GM12875 (cell line): ENCODE results near the gene ABI2.
"Not testable (repeated sequence)": the region's sequence is repeated elsewhere in the genome, so short reads cannot be mapped to it uniquely, and the experiment has no call there.

ENCODE experiments used
- H3K4me3 ChIP-seq: one replicate; pipeline ENCODE4 v1.5.1; 2011; ENCODE audit warnings: low read depth, low read length, control low read depth
- TF ChIP-seq, protein P1 (sequence below): IDR thresholded peaks from 2 replicates; pipeline ENCODE4 v1.5.1; 2011; ENCODE audit warnings: low read depth, mild to moderate bottlenecking, control low read depth, inconsistent platforms, low read length, moderate library complexity, borderline replicate concordance; ENCODE audit not compliant: insufficient read depth

ABI2 gene

DNA sequence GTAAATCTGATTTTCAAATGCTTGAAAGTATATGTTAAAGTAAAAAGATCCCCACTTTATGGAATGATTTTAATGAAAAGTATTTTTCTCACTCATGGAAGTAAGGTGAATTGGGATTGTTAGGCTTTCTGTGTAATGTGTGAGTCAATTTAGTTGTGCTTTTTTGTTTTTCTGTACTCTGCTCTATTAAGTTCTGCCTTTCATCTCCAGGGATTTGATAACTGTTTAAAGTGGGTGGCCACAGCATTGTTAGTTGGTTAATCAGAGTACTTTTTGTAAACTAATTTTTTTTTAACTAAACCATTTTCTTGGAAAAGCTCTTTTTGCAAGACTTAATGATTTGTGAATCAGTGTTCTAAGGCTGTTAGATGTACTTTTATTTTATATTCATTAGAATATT is 76.8 kb downstream of the ABI2 start:
- H3K4me3 ChIP-seq = no peak overlapping the region
- TF ChIP-seq, protein P1, sequence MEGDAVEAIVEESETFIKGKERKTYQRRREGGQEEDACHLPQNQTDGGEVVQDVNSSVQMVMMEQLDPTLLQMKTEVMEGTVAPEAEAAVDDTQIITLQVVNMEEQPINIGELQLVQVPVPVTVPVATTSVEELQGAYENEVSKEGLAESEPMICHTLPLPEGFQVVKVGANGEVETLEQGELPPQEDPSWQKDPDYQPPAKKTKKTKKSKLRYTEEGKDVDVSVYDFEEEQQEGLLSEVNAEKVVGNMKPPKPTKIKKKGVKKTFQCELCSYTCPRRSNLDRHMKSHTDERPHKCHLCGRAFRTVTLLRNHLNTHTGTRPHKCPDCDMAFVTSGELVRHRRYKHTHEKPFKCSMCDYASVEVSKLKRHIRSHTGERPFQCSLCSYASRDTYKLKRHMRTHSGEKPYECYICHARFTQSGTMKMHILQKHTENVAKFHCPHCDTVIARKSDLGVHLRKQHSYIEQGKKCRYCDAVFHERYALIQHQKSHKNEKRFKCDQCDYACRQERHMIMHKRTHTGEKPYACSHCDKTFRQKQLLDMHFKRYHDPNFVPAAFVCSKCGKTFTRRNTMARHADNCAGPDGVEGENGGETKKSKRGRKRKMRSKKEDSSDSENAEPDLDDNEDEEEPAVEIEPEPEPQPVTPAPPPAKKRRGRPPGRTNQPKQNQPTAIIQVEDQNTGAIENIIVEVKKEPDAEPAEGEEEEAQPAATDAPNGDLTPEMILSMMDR = no peak

- TF ChIP-seq, protein P1 = no peak
- H3K4me3 ChIP-seq = no peak overlapping the region
These were observed 79.3 kb downstream of the ABI2 start for GRCh38 chr2:203407496-203407895.

DNA sequence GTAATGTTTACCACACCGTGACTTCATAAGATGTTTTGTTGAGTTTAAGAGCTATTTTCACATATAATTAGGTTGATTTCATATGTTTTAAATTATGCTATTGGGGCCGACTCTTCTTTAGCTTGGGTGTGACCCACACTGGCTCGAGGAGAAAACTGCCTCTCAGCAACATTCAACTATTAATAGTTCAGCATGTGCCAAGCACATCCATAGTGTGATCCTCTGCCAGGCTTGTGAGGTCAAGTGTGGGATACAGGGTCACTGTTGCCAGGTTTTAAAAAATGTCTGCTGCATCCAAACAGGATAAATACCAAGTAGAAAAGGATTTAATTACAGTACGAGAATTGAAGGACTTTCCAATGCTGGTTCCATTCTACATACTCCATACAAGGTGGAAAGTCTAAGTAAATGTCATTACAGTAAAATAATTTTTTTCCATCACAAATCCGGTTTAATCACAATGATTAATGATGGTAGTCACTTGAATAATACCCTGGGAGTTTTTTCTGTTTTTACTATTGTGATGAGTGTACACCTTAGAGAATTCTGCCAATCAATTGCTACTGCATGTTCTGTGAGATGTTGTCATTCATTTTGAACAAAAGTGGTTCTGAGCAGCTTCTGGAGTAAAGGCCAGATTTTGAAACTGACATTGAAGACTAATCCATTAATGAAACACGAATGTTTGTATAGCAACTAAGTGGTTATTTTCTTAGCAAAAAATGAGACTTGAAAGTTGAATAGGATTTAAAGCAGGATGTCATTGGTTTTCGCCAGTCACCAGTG is 84.5 kb downstream of the ABI2 start:
- H3K4me3 ChIP-seq = no peak overlapping the region
- TF ChIP-seq, protein P1 = no peak

DNA sequence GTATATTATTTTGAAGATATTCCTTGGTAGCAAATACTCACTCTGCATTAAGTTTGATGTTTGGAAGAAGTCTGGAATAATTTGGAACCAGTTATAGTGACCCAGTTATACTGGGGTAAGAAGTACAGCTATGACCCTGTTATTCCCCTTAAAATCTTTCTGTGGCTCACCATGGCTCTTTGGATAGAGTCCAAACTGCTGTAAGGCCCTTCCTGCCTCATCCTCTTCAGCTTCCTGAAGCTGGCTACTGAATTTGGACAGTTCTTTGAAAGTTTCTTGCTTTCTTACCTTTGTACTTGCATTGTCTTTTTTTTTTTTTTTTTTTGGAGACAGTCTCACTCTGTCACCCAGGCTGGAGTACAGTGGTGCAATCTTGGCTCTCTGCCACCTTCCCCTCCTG is 85.6 kb downstream of the ABI2 start:
- H3K4me3 ChIP-seq = no peak overlapping the region
- TF ChIP-seq, protein P1 = no peak

DNA sequence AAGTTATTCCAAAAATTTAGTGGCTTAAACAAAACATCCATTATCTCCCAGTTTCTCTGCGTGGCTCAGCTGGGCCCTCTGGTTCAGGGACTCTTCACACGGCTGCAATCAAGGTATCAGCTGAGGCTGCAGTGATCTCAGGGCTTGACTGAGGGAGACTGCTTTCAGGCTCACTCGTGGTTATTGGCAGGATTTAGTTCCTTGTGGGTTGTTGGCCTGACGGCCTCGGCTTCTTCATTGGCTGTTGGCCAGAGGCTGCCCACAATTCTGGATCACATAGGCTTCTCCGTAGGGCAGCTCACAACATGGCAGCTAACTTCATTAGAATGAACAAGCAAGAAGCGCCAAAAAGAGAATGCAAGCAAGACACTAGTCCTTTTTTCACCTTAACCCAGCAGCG is 90.1 kb downstream of the ABI2 start:
- TF ChIP-seq, protein P1 = no peak
- no peak overlapping the region for H3K4me3 ChIP-seq

GRCh38 chr2:203427061-203427460 is 98.9 kb downstream of the ABI2 start:
- TF ChIP-seq, protein P1 = no peak

DNA sequence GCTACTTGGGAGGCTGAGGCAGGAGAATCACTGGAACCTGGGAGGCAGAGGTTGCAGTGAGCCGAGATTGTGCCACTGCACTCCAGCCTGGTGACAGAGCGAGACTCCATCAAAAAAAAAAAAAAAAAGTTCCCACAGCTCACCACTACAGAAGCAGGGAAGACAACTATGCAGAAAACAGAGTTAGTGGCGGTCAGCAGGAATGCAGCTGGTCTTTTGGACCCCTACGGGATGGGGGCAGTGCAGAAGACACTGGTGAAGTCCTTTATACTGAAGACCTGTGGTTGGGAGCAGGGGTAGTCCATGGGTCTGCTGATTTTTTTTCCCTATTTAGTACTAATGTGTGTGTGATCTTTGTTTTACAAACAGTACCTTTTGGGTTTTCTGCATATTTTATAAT is 101.4 kb downstream of the ABI2 start:
- not testable (repeated sequence) for H3K4me3 ChIP-seq

More at GRCh38 chr2:203427061-203427460, 98.9 kb downstream of the ABI2 start:
- no peak overlapping the region for H3K4me3 ChIP-seq
